SIG-M5 treated with dmso at 0.1 percent for 504 hours (cell line): ENCODE results near the gene ATP2B2.
"Not testable (repeated sequence)": the region's sequence is repeated elsewhere in the genome, so short reads cannot be mapped to it uniquely, and the experiment has no call there.

Source experiments
- DNase-seq: peaks from one replicate; lab custom pipeline; 2025; ENCODE audit not compliant: unreplicated experiment; lab: John Stamatoyannopoulos, UW

The ATP2B2 gene

DNA sequence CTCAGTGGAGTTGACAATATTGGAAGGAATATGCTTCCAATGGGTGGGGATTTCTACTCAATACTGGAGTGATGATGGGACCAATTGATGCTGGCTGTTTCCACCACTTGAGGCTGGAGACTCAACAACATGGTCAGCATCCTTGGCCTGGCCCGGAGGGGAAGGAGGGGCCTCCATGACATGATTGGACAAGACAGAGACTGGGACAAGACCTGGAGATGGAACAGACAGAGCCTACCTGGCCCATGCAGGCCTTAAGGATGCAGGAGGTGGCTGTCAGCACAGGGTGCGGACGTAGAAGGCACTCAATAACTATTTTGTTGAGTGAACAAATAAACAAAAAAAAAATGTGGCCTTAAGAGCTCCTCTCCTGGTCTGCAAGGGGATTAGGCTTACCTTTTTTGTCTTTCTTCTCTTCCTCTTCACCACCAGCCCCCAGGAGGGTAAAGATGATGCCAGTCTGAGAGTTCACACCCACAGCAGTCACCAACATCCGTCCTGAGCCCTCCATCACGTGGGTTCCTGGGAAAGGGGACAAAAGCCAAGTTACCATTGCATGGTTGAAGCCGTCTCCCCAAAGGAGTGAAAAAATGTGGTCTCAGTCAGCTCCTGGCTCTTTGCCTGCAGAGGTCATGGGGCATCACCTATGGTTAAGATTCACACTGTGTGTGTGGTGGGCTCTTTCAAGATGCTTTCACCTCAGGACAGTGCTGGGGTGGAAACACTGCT, 117.3 kb downstream of the ATP2B2 start:
- no peak for DNase-seq

- no peak for DNase-seq
Measured at GRCh38 chr3:10386121-10386520, 119.3 kb downstream of the ATP2B2 start.

DNA sequence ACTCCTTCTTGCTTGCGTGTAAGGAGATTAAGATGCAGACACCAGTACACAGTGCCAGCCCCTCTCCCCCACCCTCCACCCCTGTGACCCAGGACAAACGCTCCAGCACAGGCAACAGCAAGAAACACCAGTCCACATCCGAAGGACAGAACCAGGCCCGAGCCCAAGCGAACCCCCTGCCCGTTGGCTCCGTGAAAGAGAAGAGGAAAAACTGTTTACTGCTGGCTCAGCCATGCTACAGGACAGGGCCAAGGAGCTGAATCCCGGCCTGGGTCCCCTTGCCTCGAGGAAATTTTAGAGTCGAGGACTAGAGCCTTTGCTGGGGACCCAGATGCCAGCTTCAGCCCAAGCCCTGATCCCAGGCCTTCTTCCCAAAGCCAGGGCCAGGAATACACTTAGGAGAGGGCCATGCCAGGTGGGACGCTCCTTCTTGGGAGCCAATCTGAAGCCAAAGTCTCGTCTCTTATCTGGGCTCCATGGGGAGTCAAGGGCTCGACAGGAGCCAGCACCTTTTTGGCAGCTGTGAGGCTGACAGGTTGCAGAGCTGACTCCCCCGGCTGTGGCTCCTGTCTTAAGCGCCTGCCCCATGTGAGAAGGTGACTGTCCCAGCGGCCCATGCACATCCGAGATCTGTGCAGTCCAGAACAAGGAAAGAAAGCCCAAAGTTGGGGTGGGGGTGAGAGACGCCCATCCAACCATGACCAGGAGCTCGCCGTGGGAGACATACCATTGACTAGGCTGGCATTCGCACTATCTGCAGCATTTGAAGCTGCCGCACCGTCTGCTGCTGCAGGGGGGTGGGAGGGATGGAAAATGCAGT, 120.6 kb downstream of the ATP2B2 start:
- DNase-seq = no peak

DNA sequence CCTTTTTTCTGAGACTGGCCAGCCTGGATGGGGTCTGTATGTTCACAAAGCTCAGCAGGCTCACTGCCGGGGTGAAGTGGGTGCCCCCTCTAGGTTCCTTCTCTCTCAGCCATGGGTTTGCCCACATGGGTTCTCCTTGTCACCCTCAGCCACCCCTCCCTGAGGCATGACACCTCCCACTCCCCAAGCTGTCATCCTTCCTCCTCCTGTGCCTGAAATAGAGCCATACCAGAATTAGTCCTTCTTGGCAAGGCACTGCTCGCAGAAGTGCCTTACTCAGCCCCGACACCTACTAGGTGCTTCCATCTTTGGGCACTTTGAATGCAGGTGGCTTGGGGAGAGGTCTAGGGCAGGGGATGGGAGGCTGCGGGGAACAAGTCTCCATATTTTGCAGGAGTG, 121.5 kb downstream of the ATP2B2 start:
- no peak for DNase-seq

DNA sequence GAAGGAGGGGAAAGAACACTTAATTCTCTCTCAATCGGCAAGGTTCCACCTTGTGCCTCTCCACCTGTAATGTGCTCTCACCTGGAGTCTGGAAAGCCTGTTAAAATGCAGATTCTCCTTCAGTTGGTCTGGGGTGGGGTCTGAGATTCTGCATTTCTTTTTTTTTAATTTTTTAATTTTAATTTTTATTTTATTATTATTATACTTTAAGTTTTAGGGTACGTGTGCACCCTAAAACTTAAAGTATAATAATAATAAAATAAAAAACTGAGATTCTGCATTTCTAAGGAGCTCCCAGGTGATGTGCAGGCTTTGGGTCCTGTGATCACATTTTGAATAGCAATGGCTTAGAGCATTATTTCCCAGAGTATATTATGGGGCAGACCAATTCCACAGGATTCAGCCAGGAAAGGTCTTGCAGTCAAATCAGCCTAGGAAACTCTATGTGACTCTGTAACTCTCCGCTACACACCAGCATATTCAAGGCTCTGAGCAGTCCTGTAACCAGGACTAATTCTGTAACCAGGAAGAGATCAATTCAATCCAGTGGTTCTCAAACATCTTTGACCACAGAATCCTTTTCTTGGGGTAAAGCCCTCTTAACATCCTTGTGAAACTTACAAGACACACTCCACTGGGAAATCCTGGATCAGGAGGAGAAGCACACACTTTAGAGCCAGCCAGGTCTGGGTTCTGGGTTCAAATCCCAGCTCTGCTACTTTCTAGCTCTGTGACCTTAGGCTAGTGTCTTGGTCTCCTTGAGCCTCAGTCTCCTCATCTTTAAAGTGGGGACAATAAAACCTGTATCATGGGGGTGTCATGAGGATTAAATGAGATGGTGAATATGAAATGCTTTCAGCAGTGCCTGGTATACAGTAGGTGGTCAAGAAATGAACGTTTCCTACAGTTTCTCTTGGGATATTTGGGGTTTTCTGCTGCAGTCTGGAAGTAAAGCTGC, 122.2 kb downstream of the ATP2B2 start:
- DNase-seq = no peak

- DNase-seq = not testable (repeated sequence)
Measured at GRCh38 chr3:10382445-10382844, 122.9 kb downstream of the ATP2B2 start.

- no peak for DNase-seq
Measured at GRCh38 chr3:10381336-10381735, 124.0 kb downstream of the ATP2B2 start.

DNA sequence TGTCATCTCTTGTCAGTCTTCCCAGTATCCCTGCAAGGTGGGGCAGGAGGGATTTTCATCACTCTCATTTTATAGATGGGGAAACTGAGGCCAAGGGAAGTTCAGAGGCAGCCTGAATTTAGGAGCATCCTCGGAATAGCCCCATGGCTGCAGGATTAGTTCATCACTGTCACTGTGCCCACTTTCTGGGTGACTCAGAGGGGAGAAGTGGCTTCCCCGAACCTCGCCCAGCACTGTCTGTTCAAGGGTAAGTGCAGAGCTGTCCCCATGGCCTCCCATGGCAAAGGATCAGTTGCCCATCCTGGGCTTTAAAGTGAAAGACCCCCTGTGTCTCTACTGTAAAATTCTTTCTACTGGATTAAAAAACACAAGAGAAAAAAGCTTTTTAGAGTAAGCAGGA, 124.5 kb downstream of the ATP2B2 start:
- DNase-seq = no peak

GRCh38 chr3:10379961-10380360, 125.4 kb downstream of the ATP2B2 start:
- no peak for DNase-seq

GRCh38 chr3:10379161-10379560, 126.2 kb downstream of the ATP2B2 start:
- DNase-seq = no peak

DNA sequence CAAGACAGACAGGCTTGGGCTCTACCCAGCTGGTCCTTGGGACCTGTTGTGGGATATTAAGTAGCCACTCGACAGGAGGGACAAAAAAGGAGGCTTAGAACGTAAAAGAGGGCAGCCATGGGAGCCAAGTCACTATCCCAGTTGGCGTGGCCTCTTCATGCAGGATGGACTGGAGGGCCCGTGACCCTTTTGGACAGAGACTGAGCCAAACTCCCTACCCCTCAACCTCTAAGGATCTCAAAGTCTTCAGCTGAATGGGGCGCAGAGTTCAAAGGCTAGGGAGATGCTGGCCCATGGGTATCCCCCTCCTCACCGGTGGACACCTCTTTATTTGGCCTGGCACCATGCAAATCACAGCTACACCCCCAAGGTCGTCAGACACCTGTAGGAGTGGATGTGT, 126.6 kb downstream of the ATP2B2 start:
- no peak for DNase-seq

GRCh38 chr3:10378246-10378645, 127.1 kb downstream of the ATP2B2 start:
- no peak for DNase-seq

DNA sequence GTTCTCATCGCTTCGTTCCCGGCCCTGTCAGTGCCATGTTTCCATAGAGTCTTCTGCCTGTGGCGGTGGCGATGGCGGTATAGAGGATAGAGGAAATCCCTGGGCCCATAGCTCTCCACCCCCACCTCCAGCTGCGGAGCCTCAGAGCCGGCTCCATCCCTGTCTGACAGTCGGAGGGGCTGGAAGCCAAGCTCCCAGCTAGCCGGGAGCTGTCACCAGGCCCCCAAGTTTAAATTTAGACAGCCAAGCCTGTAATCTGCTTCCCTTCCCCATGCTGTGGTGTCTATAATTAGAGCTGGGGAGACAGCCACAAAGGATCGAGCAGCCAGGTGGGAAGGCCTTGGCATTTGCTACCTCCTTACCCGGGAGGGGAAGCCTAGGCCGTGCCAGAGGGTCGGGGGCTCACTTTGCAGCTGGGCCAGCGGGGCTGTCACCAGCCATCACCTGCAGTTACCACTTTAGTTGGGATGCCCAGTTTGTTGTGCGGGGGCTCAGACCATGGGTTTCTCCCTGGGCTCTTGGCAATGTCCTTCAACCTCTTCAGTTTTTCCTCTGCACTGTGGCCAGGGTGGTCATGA, 128.1 kb downstream of the ATP2B2 start:
- no peak for DNase-seq

- no peak for DNase-seq
Measured at GRCh38 chr3:10376353-10376752, 129.0 kb downstream of the ATP2B2 start.

DNA sequence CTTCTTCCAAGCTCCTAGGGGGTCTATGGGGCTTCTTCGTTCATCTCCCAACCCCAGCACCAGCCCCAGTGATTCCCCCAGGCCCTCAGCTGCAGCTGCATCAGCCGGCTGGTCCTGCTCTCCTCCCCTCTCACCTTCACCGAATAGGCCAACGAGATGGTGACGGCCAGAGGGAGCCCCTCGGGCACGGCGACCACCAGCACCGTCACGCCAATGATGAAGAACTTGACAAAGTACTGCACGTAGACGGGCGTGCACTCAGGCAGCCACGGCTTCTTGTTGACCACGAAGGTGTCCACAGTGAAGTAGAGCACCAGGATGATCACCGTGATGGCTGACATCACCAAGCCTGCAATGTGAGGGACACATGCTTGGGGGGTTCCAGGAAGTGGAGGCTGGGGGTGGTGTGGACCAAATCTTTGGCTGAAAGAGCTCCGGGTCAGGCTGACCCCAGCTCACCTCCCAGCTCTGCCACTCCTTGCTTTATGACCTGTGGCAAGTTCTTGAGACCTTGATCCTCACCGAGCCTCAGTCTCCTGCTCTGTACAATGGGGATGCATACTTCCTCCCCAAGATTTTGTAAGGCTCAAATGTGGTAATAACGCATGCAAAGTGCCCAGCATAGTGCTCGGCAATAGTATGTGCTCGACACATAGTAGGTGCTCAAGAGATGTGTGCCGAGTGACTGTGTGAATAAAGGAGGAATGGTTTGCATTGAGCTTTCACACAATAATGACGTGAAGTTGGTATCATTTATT, 129.9 kb downstream of the ATP2B2 start:
- no peak for DNase-seq

DNA sequence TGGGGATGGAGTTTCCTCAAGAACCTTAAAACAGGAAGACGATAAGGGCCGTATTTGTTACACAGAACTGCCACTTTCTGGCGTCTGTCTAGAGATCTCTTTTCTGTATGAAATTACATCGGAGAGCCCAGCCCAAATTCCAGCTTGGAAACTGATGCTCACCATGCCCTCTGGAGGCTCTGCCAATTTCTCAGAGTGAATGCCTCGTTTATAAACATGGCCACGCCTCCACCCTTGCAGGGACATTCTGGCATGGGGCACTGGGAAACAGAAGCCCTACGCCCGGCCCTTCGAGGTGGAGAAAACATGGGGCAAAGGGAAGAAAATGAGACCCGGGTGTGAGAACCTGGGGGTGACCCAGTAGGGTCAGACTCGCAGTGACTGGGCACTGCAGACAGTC, 131.1 kb downstream of the ATP2B2 start:
- DNase-seq = no peak

DNA sequence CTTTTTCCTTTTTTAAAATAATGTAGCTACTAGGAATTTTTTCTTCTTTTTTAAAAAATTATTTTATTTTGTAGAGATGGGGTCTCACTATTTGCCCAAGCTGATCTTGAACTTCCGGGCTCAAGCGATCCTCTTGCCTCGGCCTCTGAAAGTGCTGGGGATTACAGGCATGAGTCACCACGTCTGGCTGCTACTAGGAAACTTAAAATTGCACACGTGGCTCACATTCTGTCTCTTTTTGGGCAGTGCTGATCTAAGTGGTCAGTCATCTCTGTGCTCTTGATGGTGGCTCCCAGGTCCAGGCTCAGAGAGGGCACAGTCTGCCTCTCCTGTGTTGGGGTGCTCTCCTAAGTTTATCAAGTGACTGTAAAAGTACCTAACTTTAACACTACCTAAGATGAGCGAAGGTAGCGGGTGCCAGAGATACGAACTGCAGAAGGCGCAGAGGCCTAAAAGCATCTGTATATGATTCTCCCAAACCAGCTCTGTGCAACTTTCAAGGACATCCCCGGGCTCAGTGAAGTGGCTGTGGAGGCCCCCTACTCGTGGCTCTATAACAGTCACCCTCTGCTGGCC, 131.6 kb downstream of the ATP2B2 start:
- DNase-seq = no peak

DNA sequence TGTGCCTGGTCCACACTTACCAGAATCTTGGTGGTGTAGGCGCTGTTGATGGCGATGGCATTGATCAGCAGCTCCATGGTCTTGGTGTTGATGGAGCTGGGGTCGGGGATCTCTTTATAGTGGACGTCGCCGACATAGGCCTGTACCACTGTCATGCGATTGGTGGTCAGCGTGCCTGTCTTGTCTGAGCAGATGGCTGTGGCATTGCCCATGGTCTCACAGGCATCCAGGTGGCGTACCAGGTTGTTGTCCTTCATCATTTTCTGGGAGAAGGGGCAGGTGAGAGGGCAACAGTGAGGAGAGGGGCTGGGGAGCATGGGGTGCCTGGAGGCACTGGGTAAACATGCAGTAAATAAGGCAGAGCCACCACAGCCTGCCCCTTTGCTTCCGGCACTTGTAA, 133.6 kb downstream of the ATP2B2 start:
- no peak for DNase-seq

DNA sequence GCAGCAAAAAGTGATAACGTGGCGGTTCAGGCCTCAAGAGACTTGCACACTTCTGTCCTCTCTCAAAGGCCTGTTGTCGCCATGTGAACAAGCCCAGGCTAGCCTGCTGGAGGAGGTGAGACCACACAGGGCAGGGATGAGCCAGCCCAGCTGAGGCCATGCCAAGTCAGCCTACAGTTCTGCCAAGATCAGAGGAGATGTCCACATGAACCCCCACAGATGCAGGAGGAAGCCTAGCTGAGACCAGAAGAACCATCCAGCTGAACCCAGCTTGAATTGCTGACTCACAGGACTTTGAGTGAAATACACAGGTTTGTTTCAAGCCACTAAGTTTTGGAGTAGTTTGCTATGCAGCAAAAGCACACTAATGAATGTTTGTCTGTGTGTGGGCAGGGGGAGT, 134.2 kb downstream of the ATP2B2 start:
- no peak for DNase-seq

DNA sequence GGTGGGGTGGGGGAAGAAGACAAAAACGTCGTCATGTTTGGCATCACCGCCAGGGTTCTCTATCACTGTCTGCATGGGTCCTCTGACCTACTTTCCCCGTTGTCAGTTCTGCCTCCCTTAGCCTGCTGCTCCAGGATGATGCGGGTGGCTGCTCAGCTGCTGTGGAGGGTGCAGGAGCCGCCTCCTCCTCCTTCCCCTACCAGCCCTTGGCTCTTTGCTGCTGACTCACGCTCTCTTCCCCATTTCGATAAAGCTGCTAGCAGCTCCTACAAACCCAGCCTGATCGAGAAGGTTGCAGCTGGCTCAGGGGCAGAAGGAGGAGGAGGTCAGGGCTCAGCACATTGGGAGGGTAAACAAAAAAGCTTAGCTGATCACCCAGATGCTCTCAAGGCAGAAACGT, 135.0 kb downstream of the ATP2B2 start:
- DNase-seq = peak; percentile 85
